Liver (tissue), 3 donors: Measurements from ENCODE around the gene DUSP8.

Experiments used
- CTCF ChIP-seq: fragments of 150-350 bp; IDR thresholded peaks from 2 replicates; pipeline ENCODE4 v1.5.1; 2017; ENCODE audit warnings: improper control_type of control experiment, low read depth, low read length; ENCODE audit not compliant: missing input control
- GABPA ChIP-seq, 2 donors: IDR thresholded peaks in 1 of 2; conservative IDR thresholded peaks in 1 of 2; 2 replicates each; pipeline ENCODE4 v1.6.1; 2016; ENCODE audit warnings: antibody characterized with exemption in 2 of 2, mild to moderate bottlenecking in 1 of 2, moderate library complexity in 1 of 2
- RAD21 ChIP-seq, 2 donors: IDR thresholded peaks; 2 replicates each; pipeline ENCODE4 v1.6.1; 2016; ENCODE audit warnings: antibody characterized with exemption in 2 of 2, mild to moderate bottlenecking in 2 of 2
- TAF1 ChIP-seq: conservative IDR thresholded peaks from 2 replicates; pipeline ENCODE4 v1.6.1; 2016; ENCODE audit warnings: antibody characterized with exemption, mild to moderate bottlenecking
- TF ChIP-seq, protein P1 (sequence below): IDR thresholded peaks from 2 replicates; pipeline ENCODE4 v1.6.1; 2016; ENCODE audit warnings: antibody characterized with exemption
- TF ChIP-seq, protein P2 (sequence below): IDR thresholded peaks from 2 replicates; pipeline ENCODE4 v1.6.1; 2016; ENCODE audit warnings: antibody characterized with exemption
- donor health status: healthy.
- donor health status: healthy.

- TF ChIP-seq, protein P1, sequence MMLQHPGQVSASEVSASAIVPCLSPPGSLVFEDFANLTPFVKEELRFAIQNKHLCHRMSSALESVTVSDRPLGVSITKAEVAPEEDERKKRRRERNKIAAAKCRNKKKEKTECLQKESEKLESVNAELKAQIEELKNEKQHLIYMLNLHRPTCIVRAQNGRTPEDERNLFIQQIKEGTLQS: no peak
- TF ChIP-seq GABPA (IDR thresholded peaks at IDR 0.05 in 1 of 2, conservative IDR thresholded peaks at IDR 0.05 in 1 of 2): no peak
- TF ChIP-seq RAD21 (IDR thresholded peaks at IDR 0.05): no peak
- TF ChIP-seq, protein P2, sequence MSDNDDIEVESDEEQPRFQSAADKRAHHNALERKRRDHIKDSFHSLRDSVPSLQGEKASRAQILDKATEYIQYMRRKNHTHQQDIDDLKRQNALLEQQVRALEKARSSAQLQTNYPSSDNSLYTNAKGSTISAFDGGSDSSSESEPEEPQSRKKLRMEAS: no peak
- no peak for TF ChIP-seq TAF1
- no peak for TF ChIP-seq CTCF
Observed at GRCh38 chr11:1510928-1511327, 61.1 kb downstream of the DUSP8 start.
